Ishikawa (cell line): ENCODE measurements around the gene TSPAN18.

Experiments used
- CEBPB ChIP-seq: IDR thresholded peaks from 2 replicates; pipeline ENCODE4 v1.6.1; 2012
- EP300 ChIP-seq: IDR thresholded peaks from 2 replicates; pipeline ENCODE4 v1.6.1; 2012; ENCODE audit warnings: borderline replicate concordance
- FOXM1 ChIP-seq: IDR thresholded peaks from 2 replicates; pipeline ENCODE4 v1.6.1; 2012; ENCODE audit warnings: low read depth, borderline replicate concordance

GRCh38 chr11:44957040-44957515 is 230.3 kb downstream of the TSPAN18 start:
- TF ChIP-seq FOXM1 (no peak), CEBPB (no peak), EP300 (no peak)
